ENCODE data around the gene MYOG.

DNA sequence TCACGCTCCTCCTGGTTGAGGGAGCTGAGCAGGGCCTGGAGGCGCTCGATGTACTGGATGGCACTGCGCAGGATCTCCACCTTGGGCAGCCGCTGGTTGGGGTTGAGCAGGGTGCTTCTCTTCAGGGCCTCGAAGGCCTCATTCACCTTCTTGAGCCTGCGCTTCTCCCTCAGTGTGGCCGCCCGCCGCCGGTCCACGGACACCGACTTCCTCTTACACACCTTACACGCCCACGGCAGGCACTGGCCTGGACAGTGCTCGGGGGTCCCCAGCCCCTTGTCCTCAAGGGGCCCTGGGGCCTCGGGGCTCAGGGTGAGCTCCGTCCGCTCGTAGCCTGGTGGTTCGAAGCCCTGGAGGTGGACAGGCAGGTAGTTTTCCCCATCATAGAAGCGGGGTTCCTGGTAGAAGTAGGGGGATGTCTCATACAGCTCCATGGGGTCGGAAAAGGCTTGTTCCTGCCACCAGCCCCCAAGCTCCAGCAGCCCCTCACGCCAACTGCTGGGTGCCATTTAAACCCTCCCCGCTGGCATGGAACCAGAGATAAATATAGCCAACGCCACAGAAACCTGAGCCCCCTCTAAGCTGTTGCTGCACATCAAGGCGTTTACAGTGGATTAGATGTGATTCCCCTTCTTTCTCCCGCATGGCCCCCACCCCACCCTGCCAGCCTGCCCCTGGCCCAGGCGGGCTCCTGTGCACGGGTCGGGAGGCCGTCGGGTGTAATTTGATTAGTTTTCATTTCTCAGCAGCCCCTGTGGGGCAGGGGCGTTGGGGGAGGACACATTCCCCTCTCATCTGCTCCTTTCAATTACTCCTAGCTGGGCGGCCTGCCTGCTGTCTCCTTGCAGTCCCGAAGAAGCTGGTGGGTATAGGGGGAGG, at the start of gene MYOG:
- TF ChIP-seq, protein P1, sequence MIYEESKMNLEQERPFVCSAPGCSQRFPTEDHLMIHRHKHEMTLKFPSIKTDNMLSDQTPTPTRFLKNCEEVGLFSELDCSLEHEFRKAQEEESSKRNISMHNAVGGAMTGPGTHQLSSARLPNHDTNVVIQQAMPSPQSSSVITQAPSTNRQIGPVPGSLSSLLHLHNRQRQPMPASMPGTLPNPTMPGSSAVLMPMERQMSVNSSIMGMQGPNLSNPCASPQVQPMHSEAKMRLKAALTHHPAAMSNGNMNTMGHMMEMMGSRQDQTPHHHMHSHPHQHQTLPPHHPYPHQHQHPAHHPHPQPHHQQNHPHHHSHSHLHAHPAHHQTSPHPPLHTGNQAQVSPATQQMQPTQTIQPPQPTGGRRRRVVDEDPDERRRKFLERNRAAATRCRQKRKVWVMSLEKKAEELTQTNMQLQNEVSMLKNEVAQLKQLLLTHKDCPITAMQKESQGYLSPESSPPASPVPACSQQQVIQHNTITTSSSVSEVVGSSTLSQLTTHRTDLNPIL (CRISPR knock-in tag; IDR thresholded peaks at IDR 0.05; ENCODE audit: low read depth) = no peak
- TF ChIP-seq ZFP30 (CRISPR knock-in tag; IDR thresholded peaks at IDR 0.05) (no peak), PPARA (CRISPR knock-in tag; IDR thresholded peaks at IDR 0.05; ENCODE audit: borderline replicate concordance) (no peak), CSDC2 (CRISPR knock-in tag; IDR thresholded peaks at IDR 0.05) (no peak), SNAI2 (CRISPR knock-in tag; IDR thresholded peaks at IDR 0.05) (no peak), RARB (CRISPR knock-in tag; IDR thresholded peaks at IDR 0.05) (no peak), PATZ1 (CRISPR knock-in tag; IDR thresholded peaks at IDR 0.05; ENCODE audit: borderline replicate concordance) (no peak), ZNF70 (CRISPR knock-in tag; IDR thresholded peaks at IDR 0.05) (no peak), ESRRG (CRISPR knock-in tag; IDR thresholded peaks at IDR 0.05) (no peak), TCF4 (CRISPR knock-in tag; IDR thresholded peaks at IDR 0.05; ENCODE audit: borderline replicate concordance) (no peak), ZNF8 (CRISPR knock-in tag; IDR thresholded peaks at IDR 0.05) (no peak), ARNTL (CRISPR knock-in tag; IDR thresholded peaks at IDR 0.05; ENCODE audit: borderline replicate concordance, low read depth) (no peak), ZFP3 (CRISPR knock-in tag; IDR thresholded peaks at IDR 0.05) (no peak)

All from SK-N-SH treated with all-trans-retinoic acid at 6 μM for 48 hours (cell line).